CD8-positive, alpha-beta memory T cell (primary cell): ENCODE results near the gene PLA2G12A. TPM values are rescaled to one million over a fixed set of nuclear protein-coding genes. Genes with fewer than 3 reads are reported as not detected.

Source experiments
- CTCF ChIA-PET: fragments of 350-600 bp; sonication (Branson Sonifier 250); formaldehyde crosslinking; loops from one replicate; lab custom pipeline; 2021; ENCODE audit warnings: antibody characterized with exemption; lab: Charles Lee
- POLR2A ChIA-PET: fragments of 350-600 bp; sonication (Branson Sonifier 250); formaldehyde crosslinking; loops from one replicate; lab custom pipeline; 2021; ENCODE audit warnings: antibody characterized with exemption; lab: Charles Lee
- DNase-seq, 5 donors: peaks; one replicate each; pipeline versions ENCODE4 v3.0.0 to v3.0.0-alpha.2; 2020 to 2022; ENCODE audit warnings: mixed read lengths in 1 of 5
- H3K27ac ChIP-seq: one replicate; pipeline ENCODE4 v1.7.0; 2013; ENCODE audit warnings: low read depth, mild to moderate bottlenecking, low read length, moderate library complexity
- H3K27me3 ChIP-seq: 2 replicates; pipeline ENCODE4 v1.7.0; 2013; ENCODE audit warnings: low read length, mild to moderate bottlenecking; ENCODE audit not compliant: insufficient read depth, poor library complexity, severe bottlenecking
- H3K36me3 ChIP-seq: 2 replicates; pipeline ENCODE4 v1.7.0; 2013; ENCODE audit warnings: mild to moderate bottlenecking, low read length, moderate library complexity; ENCODE audit not compliant: insufficient read depth
- H3K4me1 ChIP-seq: 2 replicates; pipeline ENCODE4 v1.7.0; 2013; ENCODE audit warnings: mild to moderate bottlenecking, low read length, moderate library complexity; ENCODE audit not compliant: insufficient read depth
- H3K4me3 ChIP-seq: 2 replicates; pipeline ENCODE4 v1.7.0; 2013; ENCODE audit warnings: mild to moderate bottlenecking, low read length
- H3K9me3 ChIP-seq: 2 replicates; pipeline ENCODE4 v1.7.0; 2013; ENCODE audit warnings: mild to moderate bottlenecking, low read length
- H3K27ac Mint-ChIP-seq, 8 donors: one replicate each; pipeline ENCODE4 v1.8.0; 2020 to 2021; ENCODE audit warnings: mixed read lengths in 8 of 8, mild to moderate bottlenecking in 6 of 8, inconsistent platforms in 3 of 8, moderate library complexity in 3 of 8
- H3K27me3 Mint-ChIP-seq, 2 donors: one replicate each; pipeline ENCODE4 v1.8.0; 2020 to 2021; ENCODE audit warnings: mixed read lengths in 2 of 2, mild to moderate bottlenecking in 1 of 2, moderate library complexity in 1 of 2
- H3K36me3 Mint-ChIP-seq, 3 donors: one replicate each; pipeline ENCODE4 v1.8.0; 2020 to 2021; ENCODE audit warnings: mixed read lengths in 3 of 3, inconsistent platforms in 1 of 3, mild to moderate bottlenecking in 1 of 3
- H3K4me1 Mint-ChIP-seq, 3 donors: one replicate each; pipeline ENCODE4 v1.8.0; 2020 to 2021; ENCODE audit warnings: mixed read lengths in 3 of 3, inconsistent platforms in 1 of 3, mild to moderate bottlenecking in 1 of 3
- H3K4me3 Mint-ChIP-seq, 7 donors: one replicate each; pipeline ENCODE4 v1.8.0; 2020 to 2021; ENCODE audit warnings: mixed read lengths in 7 of 7, mild to moderate bottlenecking in 6 of 7, moderate library complexity in 4 of 7, inconsistent platforms in 2 of 7
- H3K9me3 Mint-ChIP-seq, 5 donors: one replicate each; pipeline ENCODE4 v1.8.0; 2020 to 2022; ENCODE audit warnings: mixed read lengths in 5 of 5, mild to moderate bottlenecking in 3 of 5, moderate library complexity in 2 of 5, inconsistent platforms in 1 of 5
- polyA plus RNA-seq: library from polyadenylated mRNA; unstranded; fragments of 300-500 nt; fragmentation: Illumina TruSeq; gene quantifications from one replicate; pipeline ENCODE4 v1.2.3, GENCODE V29; 2021
- total RNA-seq, 2 experiments: library from RNA; stranded (reverse); gene quantifications; one replicate each; pipeline ENCODE4 v1.2.3, GENCODE V29; 2021

PLA2G12A gene
- total and polyA plus RNA-seq, 3 experiments from 2014 or later, result 16.8 to 44.5 (median 23.0) TPM

- H3K27me3 ChIP-seq, result no peaks in the 10 kb centered on the region
- ChIA-PET POLR2A (no interaction called here), CTCF (no interaction called here)
- no peak overlapping the region for H3K27ac Mint-ChIP-seq
- H3K36me3 Mint-ChIP-seq, result no peaks in the 10 kb centered on the region
- H3K4me1 Mint-ChIP-seq, result peaks cover 0 to under 1% (median 0%) of the 10 kb centered on the region in 3 donors
- peaks cover 5% of the 10 kb centered on the region in 2 donors for H3K27me3 Mint-ChIP-seq
- H3K4me3 ChIP-seq, result no peak overlapping the region
- no peaks in the 10 kb centered on the region for H3K4me1 ChIP-seq
- H3K9me3 Mint-ChIP-seq, result no peaks in the 10 kb centered on the region
- no peaks in the 10 kb centered on the region for H3K9me3 ChIP-seq
- no peaks in the 10 kb centered on the region for H3K36me3 ChIP-seq
- H3K4me3 Mint-ChIP-seq, result no peak overlapping the region
- H3K27ac ChIP-seq, result peak overlapping the region; percentile 16
- no peak for DNase-seq
Measured at GRCh38 chr4:109735566-109736365, 5.9 kb upstream of the PLA2G12A start.

- Histone ChIP-seq H3K36me3 (no peaks in the 10 kb centered on the region), H3K4me3 (no peak overlapping the region), H3K27me3 (no peaks in the 10 kb centered on the region), H3K4me1 (peaks cover 8% of the 10 kb centered on the region), H3K27ac (no peak overlapping the region), H3K9me3 (no peaks in the 10 kb centered on the region)
- no peak for DNase-seq
- Mint-ChIP-seq H3K36me3 (peaks cover 0 to 2% (median 0%) of the 10 kb centered on the region in 3 donors), H3K27ac (no peak overlapping the region), H3K4me3 (no peak overlapping the region), H3K9me3 (no peaks in the 10 kb centered on the region), H3K4me1 (peaks cover 10 to 14% (median 14%) of the 10 kb centered on the region in 3 donors), H3K27me3 (peaks cover 0 to 5% of the 10 kb centered on the region in 2 donors)
- ChIA-PET CTCF (interaction anchor here (2.0 kb wide), 1 partner anchor 8 kb away, joined by 6 read pairs; no protein-coding TSS in a partner anchor), POLR2A (no interaction called here)
Measured at GRCh38 chr4:109733728-109734127, 3.9 kb upstream of the PLA2G12A start.

- CTCF ChIA-PET, result interaction anchor here (1.0 to 1.7 kb wide), 5 partner anchors 21 to 298 kb away, joined by 3 to 7 read pairs (median 4); partner anchors contain the start of genes CASP6 and SEC24B
Measured at GRCh38 chr4:109730619-109731545, 1.0 kb upstream of the PLA2G12A start.

GRCh38 chr4:109729117-109729717 lies 653 bp downstream of the PLA2G12A start:
- no peak for DNase-seq
- Mint-ChIP-seq H3K9me3 (no peaks in the 10 kb centered on the region), H3K36me3 (peaks cover 8 to 16% (median 9%) of the 10 kb centered on the region in 3 donors), H3K4me3 (peak overlapping the region; percentile 86 to 94 (median 91)), H3K27me3 (no peaks in the 10 kb centered on the region), H3K4me1 (peaks cover 18 to 34% (median 33%) of the 10 kb centered on the region in 3 donors), H3K27ac (peak overlapping the region; percentile 73 to 92 (median 86))
- H3K4me3 ChIP-seq, result peak overlapping the region; percentile 89
- no peaks in the 10 kb centered on the region for H3K27me3 ChIP-seq
- peak overlapping the region; percentile 74 for H3K27ac ChIP-seq
- POLR2A ChIA-PET, result interaction anchor here (1.3 to 2.1 kb wide), 2 partner anchors 25 to 169 kb away, joined by 4 to 6 read pairs; partner anchors contain the start of gene MCUB
- peaks cover 12% of the 10 kb centered on the region for H3K4me1 ChIP-seq
- H3K9me3 ChIP-seq, result no peaks in the 10 kb centered on the region
- H3K36me3 ChIP-seq, result no peaks in the 10 kb centered on the region
- CTCF ChIA-PET, result interaction anchor here (0.6 kb wide), 1 partner anchor 154 kb away, joined by 3 read pairs; no protein-coding TSS in a partner anchor

More at GRCh38 chr4:109730619-109731545, 1.0 kb upstream of the PLA2G12A start:
- Histone ChIP-seq H3K27ac (peak overlapping the region; percentile 79), H3K4me3 (peak overlapping the region; percentile 84), H3K4me1 (peaks cover 12% of the 10 kb centered on the region), H3K36me3 (no peaks in the 10 kb centered on the region), H3K27me3 (no peaks in the 10 kb centered on the region), H3K9me3 (no peaks in the 10 kb centered on the region)
- no peak for DNase-seq
- H3K36me3 Mint-ChIP-seq, result peaks cover 5 to 7% (median 7%) of the 10 kb centered on the region in 3 donors
- POLR2A ChIA-PET, result interaction anchor here (0.6 to 2.1 kb wide), 4 partner anchors 27 to 298 kb away, joined by 3 to 6 read pairs (median 5); partner anchors contain the start of genes MCUB and SEC24B
- H3K27me3 Mint-ChIP-seq, result no peaks in the 10 kb centered on the region
- H3K9me3 Mint-ChIP-seq, result no peaks in the 10 kb centered on the region
- peaks cover 17 to 28% (median 26%) of the 10 kb centered on the region in 3 donors for H3K4me1 Mint-ChIP-seq
- H3K4me3 Mint-ChIP-seq, result peak overlapping the region; percentile 83 to 91 (median 86)
- peak overlapping the region; percentile 68 to 89 (median 80) for H3K27ac Mint-ChIP-seq

GRCh38 chr4:109728385-109728784 lies 1.5 kb downstream of the PLA2G12A start:
- Mint-ChIP-seq H3K27me3 (no peaks in the 10 kb centered on the region), H3K36me3 (peaks cover 8 to 20% (median 9%) of the 10 kb centered on the region in 3 donors), H3K27ac (peak overlapping the region in 1 of 8 donors; percentile 83), H3K9me3 (no peaks in the 10 kb centered on the region), H3K4me1 (peaks cover 18 to 34% (median 33%) of the 10 kb centered on the region in 3 donors), H3K4me3 (peak overlapping the region in 6 of 7 donors; percentile 86 to 92 (median 90))
- peaks cover 12% of the 10 kb centered on the region for H3K4me1 ChIP-seq
- ChIA-PET POLR2A (no interaction called here), CTCF (no interaction called here)
- no peaks in the 10 kb centered on the region for H3K9me3 ChIP-seq
- no peak for DNase-seq
- H3K4me3 ChIP-seq, result peak overlapping the region; percentile 89
- H3K36me3 ChIP-seq, result no peaks in the 10 kb centered on the region
- no peaks in the 10 kb centered on the region for H3K27me3 ChIP-seq
- peak overlapping the region; percentile 74 for H3K27ac ChIP-seq

GRCh38 chr4:109723110-109723509 lies 6.8 kb downstream of the PLA2G12A start:
- Histone ChIP-seq H3K27me3 (no peaks in the 10 kb centered on the region), H3K36me3 (no peaks in the 10 kb centered on the region), H3K4me1 (no peaks in the 10 kb centered on the region), H3K4me3 (no peak overlapping the region), H3K9me3 (no peaks in the 10 kb centered on the region), H3K27ac (no peak overlapping the region)
- Mint-ChIP-seq H3K4me1 (peaks cover 8 to 30% (median 14%) of the 10 kb centered on the region in 3 donors), H3K4me3 (no peak overlapping the region), H3K27ac (no peak overlapping the region), H3K9me3 (no peaks in the 10 kb centered on the region), H3K36me3 (peaks cover 8 to 23% (median 9%) of the 10 kb centered on the region in 3 donors), H3K27me3 (no peaks in the 10 kb centered on the region)
- ChIA-PET POLR2A (no interaction called here), CTCF (no interaction called here)
- DNase-seq, result no peak

- peaks cover 5 to 26% (median 9%) of the 10 kb centered on the region in 3 donors for H3K4me1 Mint-ChIP-seq
- H3K4me3 Mint-ChIP-seq, result no peak overlapping the region
- no peaks in the 10 kb centered on the region for H3K9me3 ChIP-seq
- no peak for DNase-seq
- peak overlapping the region in 1 of 8 donors; percentile 24 for H3K27ac Mint-ChIP-seq
- ChIA-PET CTCF (no interaction called here), POLR2A (no interaction called here)
- no peaks in the 10 kb centered on the region for H3K27me3 ChIP-seq
- H3K4me3 ChIP-seq, result no peak overlapping the region
- H3K9me3 Mint-ChIP-seq, result no peaks in the 10 kb centered on the region
- H3K36me3 Mint-ChIP-seq, result peaks cover 8 to 27% (median 9%) of the 10 kb centered on the region in 3 donors
- no peaks in the 10 kb centered on the region for H3K27me3 Mint-ChIP-seq
- H3K36me3 ChIP-seq, result no peaks in the 10 kb centered on the region
- no peaks in the 10 kb centered on the region for H3K4me1 ChIP-seq
- H3K27ac ChIP-seq, result no peak overlapping the region
Measured at GRCh38 chr4:109722357-109722756, 7.5 kb downstream of the PLA2G12A start.
